PFSK-1 (cell line): ENCODE data around the gene SMIM26.

Source experiments
- POLR2AphosphoS5 ChIP-seq: IDR thresholded peaks from 2 replicates; pipeline ENCODE4 v1.6.1; 2012; ENCODE audit warnings: low read depth, mild to moderate bottlenecking, control low read depth, low read length, moderate library complexity
- TAF1 ChIP-seq: IDR thresholded peaks from 2 replicates; pipeline ENCODE4 v1.6.1; 2012; ENCODE audit warnings: low read length, control low read depth, borderline replicate concordance; ENCODE audit not compliant: insufficient read depth

- TF ChIP-seq POLR2AphosphoS5 = no peak
- no peak for TF ChIP-seq TAF1
Measured at GRCh38 chr20:18533491-18533890, 33.7 kb upstream of the SMIM26 start.
